Upper lobe of left lung (tissue), 6 donors: ENCODE measurements around the gene SH2D3C. TPM values are rescaled to one million over a fixed set of nuclear protein-coding genes. Genes with fewer than 3 reads are reported as not detected.
"Not testable (repeated sequence)": the region's sequence is repeated elsewhere in the genome, so short reads cannot be mapped to it uniquely, and the experiment has no call there.

Source experiments
- ATAC-seq, 2 donors: fragments of 200-7000 bp; cut with Tn5 transposase; one replicate each; pipeline ENCODE4 v1.9.1; 2022; ENCODE audit warnings: mild to moderate bottlenecking in 2 of 2, moderate library complexity in 2 of 2; ENCODE audit not compliant: low FRiP score in 2 of 2
- DNase-seq, 2 donors: peaks; one replicate each; pipeline ENCODE4 v3.0.0-alpha.2; 2019 to 2020
- H3K27ac ChIP-seq, 4 donors: fragments of 200-600 bp; sonication (generic); one replicate each; pipeline ENCODE4 v1.5.1; 2016 to 2019
- H3K27me3 ChIP-seq, 4 donors: fragments of 200-600 bp; sonication (generic); one replicate each; pipeline ENCODE4 v1.5.1; 2017 to 2019
- H3K36me3 ChIP-seq, 4 donors: fragments of 200-600 bp; sonication (generic); one replicate each; pipeline ENCODE4 v1.5.1; 2016 to 2019
- H3K4me1 ChIP-seq, 4 donors: fragments of 200-600 bp; sonication (generic); one replicate each; pipeline ENCODE4 v1.5.1; 2018 to 2019
- H3K4me3 ChIP-seq, 4 donors: fragments of 200-600 bp; sonication (generic); one replicate each; pipeline ENCODE4 v1.5.1; 2017 to 2019; ENCODE audit warnings: mild to moderate bottlenecking in 2 of 4, moderate library complexity in 1 of 4
- H3K9me3 ChIP-seq, 4 donors: fragments of 200-600 bp; sonication (generic); one replicate each; pipeline ENCODE4 v1.5.1; 2018 to 2019
- CTCF ChIP-seq, 6 experiments: fragments of 450-650 bp in 4 of 6; fragments of 200-600 bp in 2 of 6; sonication (generic) in 2 of 6; IDR thresholded peaks; one replicate each; pipeline ENCODE4 v1.5.1; 2016 to 2019; ENCODE audit warnings: antibody characterized with exemption in 6 of 6
- EP300 ChIP-seq, 4 donors: sonication (generic); formaldehyde crosslinking; IDR thresholded peaks; one replicate each; pipeline ENCODE4 v1.5.1; 2017; ENCODE audit warnings: antibody characterized with exemption in 4 of 4, control low read depth in 2 of 4
- POLR2A ChIP-seq, 4 donors: fragments of 450-650 bp; IDR thresholded peaks; one replicate each; pipeline ENCODE4 v1.5.1; 2016 to 2017; ENCODE audit warnings: antibody characterized with exemption in 4 of 4, mild to moderate bottlenecking in 2 of 4
- POLR2AphosphoS5 ChIP-seq, 2 donors: sonication (generic); formaldehyde crosslinking; IDR thresholded peaks; one replicate each; pipeline ENCODE4 v1.5.1; 2017; ENCODE audit warnings: antibody characterized with exemption in 2 of 2
- WGBS, 2 donors: methylation state at CpG; one replicate each; pipeline ENCODE4 v1.1.5; 2017 to 2018; 5-methylcytosine and 5-hydroxymethylcytosine counted together
- total RNA-seq, 6 donors: library from RNA; depleted of rRNA in 4 of 6; stranded (reverse); fragments of >200 nt in 4 of 6; gene quantifications; one replicate each; pipeline versions ENCODE4 v1.1.0 to v1.2.1, GENCODE V29; 2016 to 2021
- donor health status: DM: no; HTN: no; CAD: no; lungs with moderate emphysema.
- donor health status: DM: no; HTN: yes; CAD: no; lungs with severe emphysema.

Gene SH2D3C
- total RNA-seq, 6 donors from 2014 or later = 17.5 to 90.4 (median 37.5) TPM

- H3K27me3 ChIP-seq = no peaks in the 10 kb centered on the region
- H3K4me1 ChIP-seq = peaks cover 37 to 66% (median 42%) of the 10 kb centered on the region in 4 donors
- H3K27ac ChIP-seq = peak within 1 kb of the TSS; percentile 93 to 98 (median 96)
- no peaks in the 10 kb centered on the region for H3K9me3 ChIP-seq
- H3K4me3 ChIP-seq = peak within 1 kb of the TSS; percentile 88 to 100 (median 100)
- peak in 1 of 6 experiments; percentile 28 for TF ChIP-seq CTCF (IDR thresholded peaks at IDR 0.05)
- TF ChIP-seq POLR2AphosphoS5 (IDR thresholded peaks at IDR 0.05) = peak; percentile 87 to 88
- TF ChIP-seq EP300 (IDR thresholded peaks at IDR 0.05) = no peak
- TF ChIP-seq POLR2A (IDR thresholded peaks at IDR 0.05) = peak in 3 of 4 donors; percentile 60 to 93 (median 83)
- peak; percentile 80 to 88 for ATAC-seq
- peaks cover 34 to 46% (median 41%) of the 10 kb centered on the region in 4 donors for H3K36me3 ChIP-seq
- DNase-seq = peak; percentile 89 to 99
- 0% methylated on average over 1 to 30 of the region's 75 CpGs for WGBS, 2 donors
Observed at GRCh38 chr9:127785933-127786772, 7.7 kb upstream of the SH2D3C start, which contains the start of gene CDK9. Gene CDK9, plus strand, starts transcription at chr9:127786034. Its CDS starts 115 bp downstream, at chr9:127786149.

GRCh38 chr9:127785023-127785932 lies 6.8 kb upstream of the SH2D3C start:
- Histone ChIP-seq H3K36me3 (peaks cover 29 to 37% (median 32%) of the 10 kb centered on the region in 4 donors), H3K27me3 (no peaks in the 10 kb centered on the region), H3K4me3 (peak overlapping the region; percentile 65 to 100 (median 94)), H3K9me3 (no peaks in the 10 kb centered on the region), H3K27ac (peak overlapping the region; percentile 93 to 98 (median 96)), H3K4me1 (peaks cover 37 to 65% (median 44%) of the 10 kb centered on the region in 4 donors)
- DNase-seq (peak; percentile 89 to 99), ATAC-seq (peak; percentile 82 to 87)
- TF ChIP-seq POLR2A (IDR thresholded peaks at IDR 0.05) = no peak
- no peak for TF ChIP-seq EP300 (IDR thresholded peaks at IDR 0.05)
- peak; percentile 31 to 51 for TF ChIP-seq POLR2AphosphoS5 (IDR thresholded peaks at IDR 0.05)
- peak; percentile 94 to 98 (median 97) for TF ChIP-seq CTCF (IDR thresholded peaks at IDR 0.05)
- WGBS, 2 donors = 0 to 3% methylated on average over 15 to 17 of the region's 123 CpGs

DNA sequence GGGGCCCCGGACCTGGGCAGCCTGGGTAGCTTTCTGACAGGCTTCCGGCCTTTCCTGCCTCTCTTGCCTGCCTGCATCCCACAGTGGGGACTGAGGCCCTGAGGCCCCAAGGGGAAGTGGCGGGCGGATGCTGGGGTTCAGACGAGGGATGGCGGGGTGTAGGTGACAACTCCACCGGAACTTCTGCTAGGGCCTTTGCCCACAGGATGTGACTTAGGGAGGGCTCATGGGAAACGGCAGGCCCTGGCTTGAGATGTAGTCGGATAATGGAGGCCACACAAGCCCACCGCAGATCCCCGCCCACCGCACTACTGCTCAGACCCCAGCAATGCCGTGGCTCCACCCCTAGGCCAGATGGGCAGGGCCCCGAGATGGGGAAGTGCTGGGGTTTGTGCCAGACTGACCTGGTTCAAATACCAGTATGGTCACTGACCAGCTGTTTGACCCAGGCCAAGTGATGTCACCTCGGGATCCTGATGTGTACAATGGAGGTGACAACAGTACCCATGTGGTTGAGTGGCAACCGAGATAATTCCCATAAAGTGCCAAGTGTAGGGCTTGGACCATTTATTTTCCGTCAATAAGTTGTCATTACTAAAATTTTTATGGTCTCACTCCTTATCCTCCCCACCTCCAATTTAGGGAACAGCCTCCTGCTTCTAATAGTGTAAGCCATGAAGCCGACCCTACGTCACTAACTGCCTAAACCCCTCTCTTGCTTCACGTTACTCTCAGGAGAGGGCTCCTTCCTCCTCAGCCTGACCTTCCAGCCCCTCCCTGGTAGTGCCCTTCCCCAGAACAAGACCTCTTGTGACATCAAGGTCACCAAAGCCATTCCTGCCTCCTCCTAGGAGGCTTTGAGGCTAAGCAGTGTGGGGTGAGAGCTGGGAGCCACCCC lies 4.9 kb upstream of the SH2D3C start:
- ATAC-seq (peak in 1 of 2 donors; percentile 49), DNase-seq (peak; percentile 73 to 75)
- TF ChIP-seq EP300 (IDR thresholded peaks at IDR 0.05) = no peak
- peak in 1 of 6 experiments; percentile 12 for TF ChIP-seq CTCF (IDR thresholded peaks at IDR 0.05)
- TF ChIP-seq POLR2AphosphoS5 (IDR thresholded peaks at IDR 0.05) = peak; percentile 19 to 75
- no peak for TF ChIP-seq POLR2A (IDR thresholded peaks at IDR 0.05)
- Histone ChIP-seq H3K4me3 (no peak overlapping the region), H3K27ac (peak overlapping the region; percentile 93 to 98 (median 96)), H3K27me3 (no peaks in the 10 kb centered on the region), H3K9me3 (no peaks in the 10 kb centered on the region), H3K4me1 (peaks cover 55 to 68% (median 60%) of the 10 kb centered on the region in 4 donors), H3K36me3 (peaks cover 11 to 18% (median 13%) of the 10 kb centered on the region in 4 donors)
- 47 to 56% methylated on average over 14 to 20 of the region's 20 CpGs for WGBS, 2 donors

DNA sequence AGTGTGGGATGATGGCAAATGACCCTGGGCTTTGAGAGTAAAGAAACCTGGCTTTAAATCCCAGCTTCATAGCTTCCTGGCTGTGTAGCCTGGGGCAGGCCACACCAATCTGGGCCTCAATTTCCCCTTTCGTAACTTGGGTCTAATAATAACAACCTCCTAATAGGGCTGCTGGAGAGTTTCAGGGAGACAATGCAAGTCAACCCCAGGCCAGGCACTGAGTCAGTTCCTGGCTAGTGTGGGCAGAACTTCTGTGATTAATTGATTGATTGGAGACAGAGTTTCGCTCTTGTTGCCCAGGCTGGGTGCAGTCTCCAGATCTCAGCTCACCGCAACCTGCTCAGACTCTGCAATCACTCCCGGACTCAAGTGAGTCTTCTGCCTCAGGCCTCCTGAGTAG lies 3.3 kb upstream of the SH2D3C start:
- H3K27me3 ChIP-seq = no peaks in the 10 kb centered on the region
- H3K27ac ChIP-seq = peak overlapping the region in 3 of 4 donors; percentile 71 to 98 (median 73)
- ATAC-seq (no peak), DNase-seq (no peak)
- peaks cover 48 to 53% (median 50%) of the 10 kb centered on the region in 4 donors for H3K4me1 ChIP-seq
- no peaks in the 10 kb centered on the region for H3K9me3 ChIP-seq
- no peak overlapping the region for H3K4me3 ChIP-seq
- WGBS, 2 donors = 87 to 90% methylated on average over 3 to 4 of the region's 4 CpGs
- TF ChIP-seq CTCF (IDR thresholded peaks at IDR 0.05) = no peak
- no peak for TF ChIP-seq EP300 (IDR thresholded peaks at IDR 0.05)
- TF ChIP-seq POLR2AphosphoS5 (IDR thresholded peaks at IDR 0.05) = no peak
- TF ChIP-seq POLR2A (IDR thresholded peaks at IDR 0.05) = no peak
- H3K36me3 ChIP-seq = peaks cover 0 to 2% (median 0%) of the 10 kb centered on the region in 4 donors

DNA sequence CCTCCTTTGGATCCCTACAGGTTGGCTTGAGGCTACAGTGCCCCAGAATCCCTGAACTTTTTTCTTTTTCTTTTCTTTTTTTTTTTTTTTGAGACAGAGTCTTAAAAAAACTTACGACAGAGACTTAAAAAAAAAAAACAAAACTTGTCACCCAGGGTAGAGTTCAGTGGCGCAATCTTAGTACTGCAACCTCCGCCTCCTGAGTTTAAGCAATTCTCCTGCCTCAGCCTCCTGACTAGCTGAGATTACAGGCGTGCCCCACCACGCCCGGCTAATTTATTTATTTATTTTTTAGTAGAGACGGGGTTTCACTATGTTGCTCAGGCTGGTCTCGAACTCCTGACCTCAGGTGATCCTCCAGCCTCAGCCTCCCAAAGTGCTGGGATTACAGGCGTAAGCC lies 2.4 kb upstream of the SH2D3C start:
- Histone ChIP-seq H3K4me1 (peaks cover 44 to 51% (median 47%) of the 10 kb centered on the region in 4 donors), H3K27ac (peak overlapping the region; percentile 71 to 98 (median 82))
- not testable (repeated sequence) for H3K36me3 ChIP-seq, H3K27me3 ChIP-seq, ATAC-seq, H3K4me3 ChIP-seq, H3K9me3 ChIP-seq
- 63 to 78% methylated on average over 9 of the region's 9 CpGs for WGBS, 2 donors
- DNase-seq = peak in 1 of 2 donors; percentile 53
